Transverse colon (tissue), 4 donors: ENCODE results near the gene PACSIN2. TPM values are rescaled to one million over a fixed set of nuclear protein-coding genes. Genes with fewer than 3 reads are reported as not detected.

Experiments used
- DNase-seq: peaks from one replicate; pipeline ENCODE4 v3.0.0-alpha.2; 2019
- H3K27ac ChIP-seq, 4 donors: fragments of 200-600 bp; sonication (generic); 2 replicates each; pipeline ENCODE4 v1.5.1; 2016 to 2018; ENCODE audit warnings: inconsistent platforms in 4 of 4
- H3K27me3 ChIP-seq: fragments of 200-600 bp; sonication (generic); 2 replicates; pipeline ENCODE4 v1.5.1; 2017; ENCODE audit warnings: inconsistent platforms
- H3K36me3 ChIP-seq, 4 donors: fragments of 200-600 bp; sonication (generic); 2 replicates each; pipeline ENCODE4 v1.5.1; 2017 to 2019; ENCODE audit warnings: inconsistent platforms in 4 of 4
- H3K4me1 ChIP-seq, 4 donors: fragments of 200-600 bp; sonication (generic); 2 replicates each; pipeline ENCODE4 v1.5.1; 2017 to 2020; ENCODE audit warnings: inconsistent platforms in 4 of 4
- H3K4me3 ChIP-seq, 4 donors: fragments of 200-600 bp; sonication (generic); 1 replicate in 1 of 4; 2 replicates in 3 of 4; pipeline versions ENCODE4 v1.5.1 to v1.6.1; 2017 to 2019; ENCODE audit warnings: inconsistent platforms in 4 of 4
- H3K9me3 ChIP-seq, 2 donors: fragments of 200-600 bp; sonication (generic); 2 replicates each; pipeline ENCODE4 v1.5.1; 2017 to 2019; ENCODE audit warnings: inconsistent platforms in 2 of 2
- CTCF ChIP-seq, 5 experiments: fragments of 200-600 bp in 3 of 5; fragments of 450-650 bp in 2 of 5; sonication (generic) in 3 of 5; IDR thresholded peaks; 1 replicate in 2 of 5; 2 replicates in 3 of 5; pipeline ENCODE4 v1.5.1; 2016 to 2017; ENCODE audit warnings: antibody characterized with exemption in 5 of 5, inconsistent platforms in 3 of 5, mild to moderate bottlenecking in 2 of 5, moderate library complexity in 1 of 5
- EP300 ChIP-seq: sonication (generic); formaldehyde crosslinking; IDR thresholded peaks from one replicate; pipeline ENCODE4 v1.6.1; 2017; ENCODE audit warnings: antibody characterized with exemption, low read depth
- POLR2A ChIP-seq: fragments of 450-650 bp; IDR thresholded peaks from one replicate; pipeline ENCODE4 v1.6.1; 2016; ENCODE audit warnings: antibody characterized with exemption, mild to moderate bottlenecking, moderate library complexity
- POLR2AphosphoS5 ChIP-seq, 3 donors: sonication (generic); formaldehyde crosslinking; IDR thresholded peaks; one replicate each; pipeline ENCODE4 v1.6.1; 2016; ENCODE audit warnings: antibody characterized with exemption in 3 of 3
- WGBS, 2 donors: methylation state at CpG; one replicate each; pipeline ENCODE4 v1.1.5; 2018; ENCODE audit warnings: low coverage in 1 of 2; 5-methylcytosine and 5-hydroxymethylcytosine counted together
- in situ Hi-C, 4 donors: fragments of 200-750 bp; cut with MboI; loops; one replicate each; pipeline versions ENCODE4 v1.15.0 to v1.15.1; 2017; ENCODE audit warnings: low sequenced_read_pairs in 3 of 4, low pct_ligation_motif_present in 1 of 4, low pct_unique_long_range_greater_than_20kb in 1 of 4
- intact Hi-C: fragments of 100-400 bp; cut with DNase I; formaldehyde crosslinking; loops from one replicate; pipeline ENCODE4 v1.15.1; 2023; ENCODE audit warnings: low total_unique reads
- total RNA-seq, 4 donors: library from RNA; depleted of rRNA; stranded (reverse); fragments of >200 nt; gene quantifications; one replicate each; pipeline ENCODE4 v1.1.0, GENCODE V29; 2016

PACSIN2 gene
- total RNA-seq, 4 donors from 2014 or later: 53.9 to 250 (median 198) TPM

GRCh38 chr22:42991010-42991651 lies 23.8 kb downstream of the PACSIN2 start:
- Histone ChIP-seq H3K27ac (peak overlapping the region; percentile 93 to 95 (median 94)), H3K9me3 (no peaks in the 10 kb centered on the region), H3K36me3 (no peaks in the 10 kb centered on the region), H3K27me3 (no peaks in the 10 kb centered on the region), H3K4me3 (no peak overlapping the region), H3K4me1 (peaks cover 28 to 79% (median 56%) of the 10 kb centered on the region in 4 donors)
- intact Hi-C loops (loop anchor here (10.0 kb wide), 1 partner anchor 56 kb away; no protein-coding TSS in a partner anchor), in situ Hi-C loops (no loop called here)
- peak; percentile 35 for TF ChIP-seq EP300
- peak; percentile 58 for TF ChIP-seq POLR2A
- peak in 2 of 3 donors; percentile 43 to 63 for TF ChIP-seq POLR2AphosphoS5 (IDR thresholded peaks at IDR 0.05)
- peak in 1 of 5 experiments; percentile 18 for TF ChIP-seq CTCF (IDR thresholded peaks at IDR 0.05)
- DNase-seq: peak; percentile 69
- WGBS, 2 donors: 17 to 33% methylated on average over 1 to 5 of the region's 5 CpGs

GRCh38 chr22:42990131-42990838 lies 24.7 kb downstream of the PACSIN2 start:
- Histone ChIP-seq H3K4me3 (no peak overlapping the region), H3K27ac (peak overlapping the region; percentile 93 to 95 (median 94)), H3K4me1 (peaks cover 26 to 79% (median 54%) of the 10 kb centered on the region in 4 donors), H3K36me3 (no peaks in the 10 kb centered on the region), H3K9me3 (no peaks in the 10 kb centered on the region), H3K27me3 (no peaks in the 10 kb centered on the region)
- TF ChIP-seq EP300 (no peak), CTCF (IDR thresholded peaks at IDR 0.05) (peak in 1 of 5 experiments; percentile 13), POLR2AphosphoS5 (IDR thresholded peaks at IDR 0.05) (peak in 1 of 3 donors; percentile 21)
- 62 to 64% methylated on average over 9 of the region's 9 CpGs for WGBS, 2 donors
- intact Hi-C loops (loop anchor here (10.0 kb wide), 1 partner anchor 55 kb away; no protein-coding TSS in a partner anchor), in situ Hi-C loops (no loop called here)
- DNase-seq: peak; percentile 36

- intact Hi-C loops: no loop called here
- no peak for DNase-seq
These were observed 28.8 kb downstream of the PACSIN2 start for GRCh38 chr22:42986115-42986514.

More at GRCh38 chr22:42986115-42986514, 28.8 kb downstream of the PACSIN2 start:
- Histone ChIP-seq H3K27ac (peak overlapping the region in 1 of 4 donors; percentile 0), H3K27me3 (no peaks in the 10 kb centered on the region), H3K4me1 (peaks cover 21 to 60% (median 28%) of the 10 kb centered on the region in 4 donors), H3K9me3 (no peaks in the 10 kb centered on the region), H3K36me3 (no peaks in the 10 kb centered on the region), H3K4me3 (no peak overlapping the region)
- in situ Hi-C loops: no loop called here
- TF ChIP-seq POLR2AphosphoS5 (IDR thresholded peaks at IDR 0.05): no peak
- no peak for TF ChIP-seq CTCF (IDR thresholded peaks at IDR 0.05)
- no peak for TF ChIP-seq POLR2A
- TF ChIP-seq EP300: no peak
- 40 to 88% methylated on average over 1 to 13 of the region's 13 CpGs for WGBS, 2 donors
